ENCODE results near the gene GLRA1. TPM values are rescaled to one million over a fixed set of nuclear protein-coding genes. Genes with fewer than 3 reads are reported as not detected.

GLRA1 gene
- total RNA-seq, 3 donors from 2014 or later (not counting 1 experiment from before 2014, with no cell fraction given): not detected

DNA sequence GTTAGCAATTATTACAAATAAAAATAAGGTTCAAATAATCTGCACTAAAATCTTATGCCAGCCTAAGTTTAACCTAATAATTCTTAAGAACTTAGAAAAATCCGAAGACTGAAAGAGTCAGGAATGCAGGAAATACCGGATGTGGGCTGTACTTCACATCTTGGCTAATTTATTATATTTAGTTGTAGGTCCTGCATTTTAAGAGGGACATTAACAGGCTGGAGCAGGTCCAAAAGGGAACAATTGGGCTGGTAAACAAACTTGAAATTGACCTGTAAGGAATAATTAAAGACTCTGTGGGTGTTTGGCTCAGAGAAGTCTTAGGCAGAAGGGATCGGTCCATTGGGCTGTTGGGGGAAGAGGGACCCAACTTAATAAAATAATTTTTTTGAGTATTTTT lies 18.4 kb downstream of the GLRA1 start:
- H3K36me3 ChIP-seq (ENCODE audit: control insufficient read depth, insufficient read depth, low read length): no peaks in the 10 kb centered on the region
- H3K4me1 ChIP-seq (ENCODE audit: control insufficient read depth, insufficient read depth, low read length): no peaks in the 10 kb centered on the region
- H3K9me3 Mint-ChIP-seq: no peaks in the 10 kb centered on the region
- no peak overlapping the region for H3K27ac ChIP-seq (ENCODE audit: low read length)
- H3K9me3 ChIP-seq (ENCODE audit: control insufficient read depth, insufficient read depth, low read length): no peaks in the 10 kb centered on the region
- TF ChIP-seq, protein P1, sequence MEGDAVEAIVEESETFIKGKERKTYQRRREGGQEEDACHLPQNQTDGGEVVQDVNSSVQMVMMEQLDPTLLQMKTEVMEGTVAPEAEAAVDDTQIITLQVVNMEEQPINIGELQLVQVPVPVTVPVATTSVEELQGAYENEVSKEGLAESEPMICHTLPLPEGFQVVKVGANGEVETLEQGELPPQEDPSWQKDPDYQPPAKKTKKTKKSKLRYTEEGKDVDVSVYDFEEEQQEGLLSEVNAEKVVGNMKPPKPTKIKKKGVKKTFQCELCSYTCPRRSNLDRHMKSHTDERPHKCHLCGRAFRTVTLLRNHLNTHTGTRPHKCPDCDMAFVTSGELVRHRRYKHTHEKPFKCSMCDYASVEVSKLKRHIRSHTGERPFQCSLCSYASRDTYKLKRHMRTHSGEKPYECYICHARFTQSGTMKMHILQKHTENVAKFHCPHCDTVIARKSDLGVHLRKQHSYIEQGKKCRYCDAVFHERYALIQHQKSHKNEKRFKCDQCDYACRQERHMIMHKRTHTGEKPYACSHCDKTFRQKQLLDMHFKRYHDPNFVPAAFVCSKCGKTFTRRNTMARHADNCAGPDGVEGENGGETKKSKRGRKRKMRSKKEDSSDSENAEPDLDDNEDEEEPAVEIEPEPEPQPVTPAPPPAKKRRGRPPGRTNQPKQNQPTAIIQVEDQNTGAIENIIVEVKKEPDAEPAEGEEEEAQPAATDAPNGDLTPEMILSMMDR (IDR thresholded peaks at IDR 0.05): no peak
- 74% methylated on average over 3 of the region's 3 CpGs for WGBS (ENCODE audit: insufficient coverage)
- no peaks in the 10 kb centered on the region for H3K4me1 Mint-ChIP-seq
- no peak for ATAC-seq
- H3K36me3 Mint-ChIP-seq: no peaks in the 10 kb centered on the region
- H3K27me3 ChIP-seq (ENCODE audit: control insufficient read depth, insufficient read depth, low read length): peaks cover 2% of the 10 kb centered on the region
- no peak overlapping the region for H3K4me3 ChIP-seq (ENCODE audit: low read length)
- no peak for DNase-seq
- H3K4me3 Mint-ChIP-seq: no peak overlapping the region
- H3K27ac Mint-ChIP-seq: no peak overlapping the region
- intact Hi-C loops (cut with micrococcal nuclease): no loop called here
- H3K27me3 Mint-ChIP-seq (ENCODE audit: low read depth in 2 of 2): peaks cover 22 to 40% of the 10 kb centered on the region in 2 donors

DNA sequence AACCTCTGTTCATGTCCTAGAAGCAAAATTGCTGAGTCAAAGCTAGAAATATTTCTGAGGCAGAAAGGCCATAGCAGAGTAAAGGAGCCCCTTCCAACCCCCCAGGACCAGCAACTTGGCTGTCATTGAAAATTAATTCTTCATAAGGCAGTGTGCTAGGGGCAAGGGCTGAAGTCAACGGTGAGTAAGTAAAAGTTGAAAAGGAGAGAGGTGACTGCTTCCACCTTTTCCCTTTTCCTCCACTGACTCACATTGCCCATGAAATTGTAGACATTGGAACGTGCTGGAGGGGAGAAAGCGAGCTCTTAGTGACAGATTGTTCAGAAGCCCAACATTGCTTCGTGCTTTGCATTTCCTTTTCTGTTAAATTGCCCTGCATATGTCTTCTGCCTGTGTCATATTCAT lies 19.1 kb downstream of the GLRA1 start:
- Mint-ChIP-seq H3K9me3 (no peaks in the 10 kb centered on the region), H3K27me3 (ENCODE audit: low read depth in 2 of 2) (peaks cover 23 to 43% of the 10 kb centered on the region in 2 donors), H3K4me1 (no peaks in the 10 kb centered on the region), H3K4me3 (no peak overlapping the region), H3K36me3 (no peaks in the 10 kb centered on the region), H3K27ac (no peak overlapping the region)
- Histone ChIP-seq H3K9me3 (ENCODE audit: control insufficient read depth, insufficient read depth, low read length) (no peaks in the 10 kb centered on the region), H3K27ac (ENCODE audit: low read length) (no peak overlapping the region), H3K4me1 (ENCODE audit: control insufficient read depth, insufficient read depth, low read length) (no peaks in the 10 kb centered on the region), H3K4me3 (ENCODE audit: low read length) (no peak overlapping the region), H3K36me3 (ENCODE audit: control insufficient read depth, insufficient read depth, low read length) (no peaks in the 10 kb centered on the region), H3K27me3 (ENCODE audit: control insufficient read depth, insufficient read depth, low read length) (peaks cover 2% of the 10 kb centered on the region)
- WGBS (ENCODE audit: insufficient coverage): 55% methylated on average over 3 of the region's 4 CpGs
- intact Hi-C loops (cut with micrococcal nuclease): no loop called here
- ATAC-seq: no peak
- no peak for DNase-seq
- TF ChIP-seq, protein P1 (IDR thresholded peaks at IDR 0.05): no peak

DNA sequence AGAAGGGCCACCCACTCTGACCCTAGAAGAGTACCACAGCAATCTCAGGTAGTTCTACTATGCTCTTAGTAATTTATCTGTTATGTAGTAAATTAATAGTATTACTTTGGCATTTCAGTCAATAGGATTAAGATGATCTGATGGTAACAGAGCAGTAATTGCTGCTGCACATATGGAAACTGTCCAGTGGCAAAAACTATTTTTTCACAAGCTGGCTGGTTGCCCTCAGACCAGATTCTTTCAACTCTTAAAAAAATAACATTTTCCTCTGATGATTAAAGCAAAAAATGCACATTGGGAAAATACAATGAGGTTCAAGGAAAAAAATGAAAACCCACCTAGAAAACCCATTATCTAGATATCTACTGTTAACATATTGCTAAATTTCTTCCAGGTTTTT lies 19.7 kb downstream of the GLRA1 start:
- Histone ChIP-seq H3K9me3 (ENCODE audit: control insufficient read depth, insufficient read depth, low read length) (no peaks in the 10 kb centered on the region), H3K4me1 (ENCODE audit: control insufficient read depth, insufficient read depth, low read length) (no peaks in the 10 kb centered on the region), H3K27me3 (ENCODE audit: control insufficient read depth, insufficient read depth, low read length) (peaks cover 2% of the 10 kb centered on the region), H3K27ac (ENCODE audit: low read length) (no peak overlapping the region), H3K36me3 (ENCODE audit: control insufficient read depth, insufficient read depth, low read length) (no peaks in the 10 kb centered on the region), H3K4me3 (ENCODE audit: low read length) (no peak overlapping the region)
- H3K4me1 Mint-ChIP-seq: no peaks in the 10 kb centered on the region
- no peak for DNase-seq
- no peak overlapping the region for H3K27ac Mint-ChIP-seq
- no peak overlapping the region for H3K4me3 Mint-ChIP-seq
- no peak for ATAC-seq
- no peaks in the 10 kb centered on the region for H3K9me3 Mint-ChIP-seq
- TF ChIP-seq, protein P1 (IDR thresholded peaks at IDR 0.05): no peak
- H3K27me3 Mint-ChIP-seq (ENCODE audit: low read depth in 2 of 2): peaks cover 23 to 50% of the 10 kb centered on the region in 2 donors
- no peaks in the 10 kb centered on the region for H3K36me3 Mint-ChIP-seq
- intact Hi-C loops (cut with micrococcal nuclease): no loop called here

DNA sequence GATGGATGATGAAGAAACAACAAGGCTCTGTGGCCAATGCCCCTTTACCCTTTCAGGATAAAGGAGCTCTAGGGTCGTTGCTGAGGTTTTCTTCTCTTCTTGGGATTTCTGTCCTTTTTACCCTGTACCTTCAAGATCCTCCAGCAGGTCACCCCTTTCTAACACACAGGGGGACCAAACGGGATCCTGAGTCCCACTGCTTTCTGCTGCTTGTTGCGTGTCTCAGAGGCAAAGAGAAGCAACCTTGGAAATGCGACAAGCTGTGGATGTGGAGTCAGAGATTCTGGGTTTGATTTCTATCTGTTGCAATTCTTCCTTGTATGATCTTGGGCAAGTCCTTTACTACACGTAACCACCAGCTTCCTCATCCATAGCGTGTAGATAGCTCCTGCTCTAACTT lies 20.5 kb downstream of the GLRA1 start:
- DNase-seq (no peak), ATAC-seq (no peak)
- Histone ChIP-seq H3K4me3 (ENCODE audit: low read length) (no peak overlapping the region), H3K4me1 (ENCODE audit: control insufficient read depth, insufficient read depth, low read length) (no peaks in the 10 kb centered on the region), H3K9me3 (ENCODE audit: control insufficient read depth, insufficient read depth, low read length) (no peaks in the 10 kb centered on the region), H3K27ac (ENCODE audit: low read length) (no peak overlapping the region), H3K27me3 (ENCODE audit: control insufficient read depth, insufficient read depth, low read length) (peaks cover 2% of the 10 kb centered on the region), H3K36me3 (ENCODE audit: control insufficient read depth, insufficient read depth, low read length) (no peaks in the 10 kb centered on the region)
- Mint-ChIP-seq H3K9me3 (no peaks in the 10 kb centered on the region), H3K27me3 (ENCODE audit: low read depth in 2 of 2) (peaks cover 23 to 50% of the 10 kb centered on the region in 2 donors), H3K4me1 (no peaks in the 10 kb centered on the region), H3K36me3 (no peaks in the 10 kb centered on the region), H3K27ac (no peak overlapping the region), H3K4me3 (no peak overlapping the region)
- 43% methylated on average over 4 of the region's 6 CpGs for WGBS (ENCODE audit: insufficient coverage)
- intact Hi-C loops (cut with micrococcal nuclease): no loop called here
- TF ChIP-seq, protein P1 (IDR thresholded peaks at IDR 0.05): no peak
